Measurements from ENCODE around the gene ROBO4. TPM values are rescaled to one million over a fixed set of nuclear protein-coding genes. Genes with fewer than 3 reads are reported as not detected.
A peak's percentile ranks its signal among the peaks of the same experiment; 100 is the strongest.

The ROBO4 gene
- total and polyA plus RNA-seq, 2 donors (not counting 1 experiment from before 2014, with no cell fraction given): not detected

- peaks cover 2% of the 10 kb centered on the region for H3K4me1 Mint-ChIP-seq
- ChIA-PET POLR2A (interaction anchor here (0.5 to 0.7 kb wide), 3 partner anchors 74 to 246 kb away, joined by 3 to 5 read pairs (median 4); partner anchors contain the start of gene SPA17), CTCF (no interaction called here)
- Histone ChIP-seq H4K20me1 (ENCODE audit: control insufficient read depth, insufficient read depth, low read length, poor library complexity, severe bottlenecking) (no peaks in the 10 kb centered on the region), H3K4me3 (ENCODE audit: control extremely low read depth in 1 of 5, extremely low read depth in 1 of 5, insufficient read depth in 1 of 5, low read depth in 2 of 5, low read length in 4 of 5) (peak overlapping the region in 2 of 5 experiments; percentile 35 to 44), H3K4me1 (ENCODE audit: control insufficient read depth in 2 of 2, insufficient read depth in 2 of 2, low read length in 2 of 2) (peaks cover 0 to 7% of the 10 kb centered on the region in 2 donors), H3K4me2 (replicated peaks; ENCODE audit: low read depth, low read length, poor library complexity, severe bottlenecking) (peak overlapping the region; percentile 83), H3K27ac (ENCODE audit: low read length in 2 of 2) (no peak overlapping the region), H3K27me3 (replicated peaks in 1 of 4; ENCODE audit: control extremely low read depth in 1 of 4, control insufficient read depth in 3 of 4, insufficient read depth in 4 of 4, low read length in 3 of 4) (peaks cover 0 to 53% (median 8%) of the 10 kb centered on the region in 4 experiments), H3K79me2 (ENCODE audit: control insufficient read depth, insufficient read depth, low read length) (no peaks in the 10 kb centered on the region), H2AFZ (ENCODE audit: insufficient read depth, low read depth, low read length, poor library complexity, severe bottlenecking) (peak overlapping the region; percentile 75), H3K9me3 (ENCODE audit: control extremely low read depth in 1 of 3, control insufficient read depth in 2 of 3, insufficient read depth in 1 of 3, low read length in 2 of 3) (peaks cover 0 to 6% (median 0%) of the 10 kb centered on the region in 3 donors), H3K36me3 (replicated peaks in 1 of 2; ENCODE audit: control extremely low read depth in 1 of 2, control insufficient read depth in 1 of 2, extremely low read depth in 1 of 2, insufficient read depth in 2 of 2, low read length in 1 of 2) (no peaks in the 10 kb centered on the region), H3K9ac (ENCODE audit: low read length) (peak overlapping the region; percentile 48)
- H3K27me3 Mint-ChIP-seq: peaks cover 66% of the 10 kb centered on the region
- DNase-seq (no peak), ATAC-seq (ENCODE audit: low read depth) (no peak)
- intact Hi-C loops (cut with micrococcal nuclease): no loop called here
- H3K9me3 Mint-ChIP-seq (ENCODE audit: insufficient read depth): no peaks in the 10 kb centered on the region
- H3K27ac Mint-ChIP-seq: no peak overlapping the region
- H3K4me3 Mint-ChIP-seq: peak overlapping the region; percentile 85
- 100% methylated on average over 1 of the region's 5 CpGs for WGBS (ENCODE audit: insufficient coverage)
- TF ChIP-seq EZH2 (IDR thresholded peaks at IDR 0.05; ENCODE audit: borderline replicate concordance, insufficient read depth, low read depth, low read length, poor library complexity, severe bottlenecking): no peak
- no peak for TF ChIP-seq CTCF (IDR thresholded peaks at IDR 0.05)
These were observed 22.7 kb upstream of the ROBO4 start for GRCh38 chr11:124920356-124920755.

DNA sequence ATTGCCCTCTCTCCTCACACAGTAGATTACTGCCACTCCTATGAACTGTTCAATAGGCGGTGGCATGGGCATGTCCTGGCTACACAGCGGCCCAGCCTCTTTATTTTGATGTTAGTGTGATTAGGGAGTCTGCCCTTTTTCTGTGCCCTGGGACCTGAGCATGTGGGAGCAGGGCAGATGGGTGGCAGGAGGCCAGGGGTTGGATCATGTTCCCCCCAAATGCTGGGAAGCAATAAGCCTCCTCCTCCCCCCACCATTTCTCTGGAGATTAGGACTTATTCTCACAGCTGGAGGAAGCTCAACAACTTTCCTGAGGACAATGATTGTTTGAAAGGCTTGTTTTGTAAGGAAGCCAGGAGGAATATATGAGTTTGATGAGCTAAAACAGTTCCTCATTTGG, 22.2 kb upstream of the ROBO4 start:
- ChIA-PET CTCF (no interaction called here), POLR2A (no interaction called here)
- TF ChIP-seq EZH2 (IDR thresholded peaks at IDR 0.05; ENCODE audit: borderline replicate concordance, insufficient read depth, low read depth, low read length, poor library complexity, severe bottlenecking): no peak
- no peak overlapping the region for H3K27ac ChIP-seq (ENCODE audit: low read length in 2 of 2)
- peaks cover 0 to 53% (median 8%) of the 10 kb centered on the region in 4 experiments for H3K27me3 ChIP-seq (replicated peaks in 1 of 4; ENCODE audit: control extremely low read depth in 1 of 4, control insufficient read depth in 3 of 4, insufficient read depth in 4 of 4, low read length in 3 of 4)
- H3K9me3 ChIP-seq (ENCODE audit: control extremely low read depth in 1 of 3, control insufficient read depth in 2 of 3, insufficient read depth in 1 of 3, low read length in 2 of 3): peaks cover 0 to 6% (median 0%) of the 10 kb centered on the region in 3 donors
- ATAC-seq (ENCODE audit: low read depth): no peak
- H2AFZ ChIP-seq (ENCODE audit: insufficient read depth, low read depth, low read length, poor library complexity, severe bottlenecking): no peak overlapping the region
- Mint-ChIP-seq H3K4me1 (peaks cover 2% of the 10 kb centered on the region), H3K27me3 (peaks cover 66% of the 10 kb centered on the region), H3K27ac (no peak overlapping the region), H3K4me3 (no peak overlapping the region), H3K9me3 (ENCODE audit: insufficient read depth) (no peaks in the 10 kb centered on the region)
- H3K4me1 ChIP-seq (ENCODE audit: control insufficient read depth in 2 of 2, insufficient read depth in 2 of 2, low read length in 2 of 2): peaks cover 0 to 7% of the 10 kb centered on the region in 2 donors
- H3K9ac ChIP-seq (ENCODE audit: low read length): no peak overlapping the region
- H3K4me3 ChIP-seq (ENCODE audit: control extremely low read depth in 1 of 5, extremely low read depth in 1 of 5, insufficient read depth in 1 of 5, low read depth in 2 of 5, low read length in 4 of 5): no peak overlapping the region
- no peak overlapping the region for H3K4me2 ChIP-seq (replicated peaks; ENCODE audit: low read depth, low read length, poor library complexity, severe bottlenecking)
- intact Hi-C loops (cut with micrococcal nuclease): no loop called here
- no peaks in the 10 kb centered on the region for H4K20me1 ChIP-seq (ENCODE audit: control insufficient read depth, insufficient read depth, low read length, poor library complexity, severe bottlenecking)
- H3K36me3 ChIP-seq (replicated peaks in 1 of 2; ENCODE audit: control extremely low read depth in 1 of 2, control insufficient read depth in 1 of 2, extremely low read depth in 1 of 2, insufficient read depth in 2 of 2, low read length in 1 of 2): no peaks in the 10 kb centered on the region
- no peak for DNase-seq
- no peaks in the 10 kb centered on the region for H3K79me2 ChIP-seq (ENCODE audit: control insufficient read depth, insufficient read depth, low read length)
- 100% methylated on average over 1 of the region's 2 CpGs for WGBS (ENCODE audit: insufficient coverage)
